Placental pericyte (primary cell): Measurements from ENCODE around the gene KAT8. TPM values are rescaled to one million over a fixed set of nuclear protein-coding genes. Genes with fewer than 3 reads are reported as not detected.

ENCODE experiments used
- small RNA-seq: library from RNA; depleted of rRNA; stranded (forward); fragments of <200 nt; gene quantifications from one replicate; pipeline ENCODE3, GENCODE V24; 2012; ENCODE audit warnings: low replicate concordance
- total RNA-seq: library from RNA; depleted of rRNA; stranded (reverse); fragments of >200 nt; gene quantifications from 2 replicates; pipeline ENCODE4 v1.2.3, GENCODE V29; 2012

KAT8 gene
- 35.0 and 35.4 TPM in 2 replicates for total RNA-seq

DNA sequence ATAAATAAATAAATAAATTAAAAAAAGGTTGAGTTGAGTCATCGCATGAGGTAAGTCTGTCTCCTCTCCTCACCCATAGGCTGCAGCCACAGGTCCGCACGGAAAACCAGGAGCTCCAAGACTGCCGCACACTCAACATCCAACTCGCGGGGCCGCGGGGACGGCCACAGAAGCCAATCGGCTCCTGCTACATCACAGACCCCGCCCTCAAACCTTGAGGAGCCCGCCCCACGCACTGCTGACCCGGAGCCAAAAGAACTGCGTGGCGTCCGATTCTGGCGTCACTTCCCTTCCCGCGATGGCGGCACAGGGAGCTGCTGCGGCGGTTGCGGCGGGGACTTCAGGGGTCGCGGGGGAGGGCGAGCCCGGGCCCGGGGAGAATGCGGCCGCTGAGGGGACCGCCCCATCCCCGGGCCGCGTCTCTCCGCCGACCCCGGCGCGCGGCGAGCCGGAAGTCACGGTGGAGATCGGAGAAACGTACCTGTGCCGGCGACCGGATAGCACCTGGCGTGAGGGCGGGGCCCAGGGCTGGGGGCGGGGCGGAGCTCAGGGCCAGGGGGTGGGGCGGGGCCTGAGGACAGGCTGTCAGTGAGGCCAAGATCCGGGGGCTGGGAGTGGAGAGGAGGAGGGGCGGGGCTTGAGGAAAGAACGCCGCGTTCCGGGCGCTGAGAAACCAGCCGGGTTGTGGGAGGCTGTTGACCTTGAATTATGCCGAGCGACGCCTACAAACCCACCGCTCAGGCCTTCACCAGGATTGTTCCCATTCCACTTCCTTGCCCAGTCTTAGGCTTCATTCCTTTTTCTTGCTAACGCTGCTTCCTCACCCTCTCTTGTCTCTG lies at the start of gene KAT8:
KAT8 (plus strand) TSS at position 281 of the 839 bp plus-strand sequence; CDS start at position 299, 18 bp downstream.

GRCh38 chr16:31073970-31074813 lies 43.3 kb upstream of the KAT8 start, which contains the start of the genes ZNF646 and ZNF668:
TSS of gene ZNF646 (plus strand) at chr16:31074422. CDS start at chr16:31076325, 1,903 bp downstream.
TSS of gene ZNF668 (minus strand) at chr16:31074240. CDS start at chr16:31064459, 9,781 bp downstream.

GRCh38 chr16:31088459-31089183 lies 28.8 kb upstream of the KAT8 start, which contains the start of gene PRSS53:
TSS of gene PRSS53 (minus strand) at chr16:31088943. CDS start at chr16:31088809, 134 bp downstream.

DNA sequence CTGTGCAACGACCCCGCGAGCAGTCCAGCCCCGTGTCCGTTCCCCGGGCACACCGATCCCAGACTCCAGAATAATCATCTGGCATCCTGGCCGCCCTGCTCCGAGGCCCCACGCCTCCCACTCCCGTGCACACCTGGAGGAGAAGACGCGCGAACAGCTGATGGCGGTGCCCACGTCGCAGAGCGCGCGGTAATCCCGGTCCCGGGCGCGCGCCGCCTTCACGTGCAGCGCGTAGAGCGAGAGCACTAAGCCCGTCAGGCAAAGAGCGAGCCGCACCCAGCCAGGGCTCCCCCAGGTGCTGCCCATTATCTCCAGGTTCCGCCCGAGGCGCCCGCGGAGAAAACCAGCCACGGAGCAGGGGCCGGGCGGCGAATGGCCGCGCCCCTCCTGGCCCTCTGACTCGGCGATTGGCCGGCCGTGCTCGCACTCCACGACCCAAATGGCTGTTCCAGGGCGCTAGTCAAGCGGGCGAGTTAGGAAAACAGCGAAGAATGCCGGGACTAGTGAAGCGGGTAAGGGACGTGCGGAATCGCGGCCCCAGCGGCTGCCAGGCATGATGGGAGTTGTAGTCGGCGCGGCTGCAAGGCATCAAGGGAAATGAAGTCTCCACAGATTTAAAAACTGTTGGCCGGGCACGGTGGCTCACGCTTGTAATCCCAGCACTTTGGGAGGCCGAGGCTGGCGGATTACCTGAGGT lies 22.9 kb upstream of the KAT8 start, which contains the start of gene VKORC1:
VKORC1 (minus strand) TSS at position 374 of the 697 bp plus-strand sequence; CDS start at position 306, 68 bp downstream.

GRCh38 chr16:31108035-31108793 lies 9.2 kb upstream of the KAT8 start, which contains the start of gene BCKDK:
TSS of gene BCKDK (plus strand) at chr16:31108386. CDS start at chr16:31109224, 838 bp downstream.

DNA sequence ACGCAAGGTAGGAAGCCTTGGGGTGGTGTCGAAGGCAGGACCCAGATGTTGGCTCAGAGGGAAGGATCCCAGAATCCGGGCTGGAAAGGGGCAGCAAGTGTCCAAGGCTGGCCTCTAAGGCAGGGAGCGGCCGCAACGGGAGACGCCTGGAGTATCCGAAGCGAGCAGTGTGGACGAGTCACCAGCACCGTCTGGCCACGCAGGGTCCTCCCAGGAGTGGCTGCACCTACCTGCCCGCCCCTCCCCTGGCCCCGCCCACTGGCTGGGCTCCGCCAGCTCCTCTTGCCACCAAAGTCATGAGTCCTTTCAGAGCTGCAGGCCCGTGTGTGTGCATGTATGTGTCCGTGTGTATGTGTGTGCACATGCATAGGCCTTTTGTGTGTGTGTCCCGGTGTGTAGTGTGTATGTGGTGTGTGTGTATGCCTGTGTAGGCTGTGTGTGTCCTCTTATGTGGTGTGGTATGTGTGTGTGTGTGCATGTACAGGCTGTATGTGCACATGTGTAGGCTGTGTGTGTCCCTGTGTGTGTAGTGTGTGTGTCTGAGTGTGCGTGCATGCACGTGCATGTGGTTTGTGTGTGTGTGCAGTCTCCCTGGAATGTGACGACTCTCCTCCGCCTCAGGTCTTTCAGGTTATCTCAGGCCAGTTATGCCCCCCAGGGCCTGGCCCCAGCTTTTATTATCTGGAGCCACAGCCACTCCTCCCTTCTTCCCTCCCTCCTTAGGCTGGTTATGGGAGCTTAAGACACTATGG lies 18.2 kb downstream of the KAT8 start, which contains the start of gene PRSS8:
PRSS8 (minus strand) TSS at position 193 of the 752 bp plus-strand sequence. CDS start 229 bp downstream, outside the sequence.

DNA sequence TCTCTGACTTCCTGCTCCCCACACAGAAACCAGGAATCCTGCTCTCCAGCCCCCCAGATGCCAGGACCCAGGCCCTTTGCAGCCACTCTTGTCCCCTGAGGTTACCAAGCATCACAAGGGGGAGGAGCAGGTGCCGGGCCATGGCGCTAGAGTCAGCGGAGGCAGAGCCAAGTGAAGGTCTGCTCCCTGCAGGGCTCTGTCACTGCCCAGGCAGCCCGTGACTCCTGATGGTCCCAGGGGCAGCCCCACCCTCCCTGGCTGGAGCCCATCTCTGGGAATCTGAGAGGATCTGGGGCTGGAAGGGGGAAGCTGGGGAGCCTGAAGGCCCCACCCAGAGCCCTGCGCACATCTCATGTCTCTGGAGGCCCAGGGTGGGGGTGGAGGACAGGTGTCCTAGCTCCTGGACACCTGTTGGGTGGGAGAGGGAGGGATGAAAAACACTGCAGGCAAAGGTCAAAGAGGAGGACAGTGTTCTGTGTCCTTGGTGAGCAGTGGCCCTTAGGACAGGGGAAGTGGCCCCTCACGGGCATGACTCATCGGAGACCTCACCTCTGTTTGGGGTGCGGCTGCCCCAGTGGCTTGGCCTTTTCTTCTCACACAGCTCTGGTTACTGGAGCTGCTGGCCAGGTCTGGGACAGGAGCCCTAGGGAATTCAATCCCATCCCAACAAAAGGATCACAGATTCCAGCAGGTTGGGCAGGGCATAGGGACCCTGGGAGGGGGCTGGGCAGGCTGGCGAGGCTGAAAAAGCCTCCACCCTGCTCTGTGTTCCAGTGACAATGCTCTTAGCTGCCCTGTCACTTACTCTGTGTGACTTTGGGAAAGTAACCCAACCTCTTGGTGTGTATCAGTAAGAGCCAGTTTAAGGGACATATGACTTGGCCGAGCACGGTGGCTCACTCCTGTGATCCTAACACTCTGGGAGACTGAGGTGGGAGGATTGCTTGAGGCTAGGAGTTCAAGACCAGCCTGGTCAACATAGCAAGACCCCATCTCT lies 32.7 kb downstream of the KAT8 start, which contains the start of gene PRSS36:
PRSS36 (minus strand) TSS at position 173 of the 997 bp plus-strand sequence; CDS start at position 142, 31 bp downstream.

GRCh38 chr16:31179747-31180459 lies 62.4 kb downstream of the KAT8 start, which contains the start of gene FUS:
TSS of gene FUS (plus strand) at chr16:31180139. CDS start at chr16:31180215, 76 bp downstream.

Small RNA genes lying within 50 kb of the gene (small RNA-seq; reads per million reads assigned to genes)
- gene AC009088.4 (not detected), gene NDUFA3P6 (not detected)

Other genes with a start within 250 kb of the KAT8 start
- gene BCL7C, start 223.6 kb upstream of the KAT8 start, total RNA-seq = 14.7 and 46.8 TPM in 2 replicates
- 2.0 and 4.4 TPM in 2 replicates for gene CTF1, start 221.1 kb upstream of the KAT8 start, total RNA-seq
- 15.1 and 34.9 TPM in 2 replicates for gene FBXL19, start 194.1 kb upstream of the KAT8 start, total RNA-seq
- 35.5 and 84.9 TPM in 2 replicates for gene ORAI3, start 168.6 kb upstream of the KAT8 start, total RNA-seq
- gene SETD1A, start 159.9 kb upstream of the KAT8 start, total RNA-seq = 5.0 and 5.2 TPM in 2 replicates
- 7.0 and 37.9 TPM in 2 replicates for gene HSD3B7, start 132.5 kb upstream of the KAT8 start, total RNA-seq
- 1.1 and 3.0 TPM in 2 replicates for gene STX1B, start 107.0 kb upstream of the KAT8 start, total RNA-seq
- gene STX4, start 84.1 kb upstream of the KAT8 start, total RNA-seq = 24.8 and 42.5 TPM in 2 replicates
- 21.7 and 31.2 TPM in 2 replicates for gene ZNF668, start 43.4 kb upstream of the KAT8 start, total RNA-seq
- 17.5 and 18.2 TPM in 2 replicates for gene ZNF646, start 43.2 kb upstream of the KAT8 start, total RNA-seq
- 0.88 and 2.0 TPM in 2 replicates for gene PRSS53, start 28.7 kb upstream of the KAT8 start, total RNA-seq
- 69.2 and 82.9 TPM in 2 replicates for gene VKORC1, start 22.9 kb upstream of the KAT8 start, total RNA-seq
- 51.0 and 56.0 TPM in 2 replicates for gene BCKDK, start 9.3 kb upstream of the KAT8 start, total RNA-seq
- not detected in 2 replicates for gene PRSS8, start 18.1 kb downstream of the KAT8 start, total RNA-seq
- gene PRSS36, start 32.4 kb downstream of the KAT8 start, total RNA-seq = not detected in 2 replicates
- 45.3 and 78.0 TPM in 2 replicates for gene FUS, start 62.5 kb downstream of the KAT8 start, total RNA-seq
- 50.4 and 56.2 TPM in 2 replicates for gene PYCARD, start 85.1 kb downstream of the KAT8 start, total RNA-seq
- gene TRIM72, start 96.5 kb downstream of the KAT8 start, total RNA-seq = not detected in 2 replicates
- gene PYDC1, start 99.5 kb downstream of the KAT8 start, total RNA-seq = not detected in 2 replicates
- gene ITGAM, start 142.3 kb downstream of the KAT8 start, total RNA-seq = 0.43 TPM in 1 of 2 replicates, not detected in the other
- gene ITGAX, start 237.5 kb downstream of the KAT8 start, total RNA-seq = under 0.01 TPM in 1 of 2 replicates, not detected in the other